Stomach (tissue), 9 donors: ENCODE measurements around the gene JAKMIP2. TPM values are rescaled to one million over a fixed set of nuclear protein-coding genes. Genes with fewer than 3 reads are reported as not detected.
A peak's percentile ranks its signal among the peaks of the same experiment; 100 is the strongest.

ENCODE experiments used
- DNase-seq, 2 donors: peaks; one replicate each; pipeline versions ENCODE4 v3.0.0 to v3.0.0-alpha.2; 2013 to 2019
- H3K27ac ChIP-seq, 5 donors: fragments of 200-600 bp in 4 of 5; sonication (generic) in 4 of 5; one replicate each; pipeline ENCODE4 v1.5.1; 2013 to 2019; ENCODE audit warnings: mild to moderate bottlenecking in 1 of 5, moderate library complexity in 1 of 5
- H3K27me3 ChIP-seq, 3 donors: fragments of 200-600 bp; sonication (generic); one replicate each; pipeline ENCODE4 v1.5.1; 2017 to 2019; ENCODE audit warnings: mixed run types in 1 of 3
- H3K36me3 ChIP-seq, 4 donors: fragments of 200-600 bp; sonication (generic); 1 replicate in 3 of 4; 2 replicates in 1 of 4; pipeline ENCODE4 v1.5.1; 2016 to 2019
- H3K4me1 ChIP-seq, 4 donors: fragments of 200-600 bp; sonication (generic); one replicate each; pipeline ENCODE4 v1.5.1; 2016 to 2019
- H3K4me3 ChIP-seq, 4 donors: fragments of 200-600 bp; sonication (generic) in 3 of 4; one replicate each; pipeline ENCODE4 v1.5.1; 2016 to 2019; ENCODE audit warnings: mild to moderate bottlenecking in 1 of 4
- H3K9me3 ChIP-seq, 4 donors: fragments of 200-600 bp; sonication (generic); one replicate each; pipeline ENCODE4 v1.5.1; 2016 to 2019
- CTCF ChIP-seq, 7 experiments: fragments of 450-650 bp in 4 of 7; fragments of 200-600 bp in 3 of 7; sonication (generic) in 3 of 7; IDR thresholded peaks; one replicate each; pipeline ENCODE4 v1.5.1; 2016 to 2019; ENCODE audit warnings: antibody characterized with exemption in 7 of 7, control low read depth in 2 of 7, mild to moderate bottlenecking in 1 of 7
- EP300 ChIP-seq: sonication (generic); formaldehyde crosslinking; IDR thresholded peaks from one replicate; pipeline ENCODE4 v1.6.1; 2017; ENCODE audit warnings: antibody characterized with exemption
- POLR2A ChIP-seq, 4 donors: fragments of 450-650 bp; IDR thresholded peaks; one replicate each; pipeline ENCODE4 v1.6.1; 2016; ENCODE audit warnings: antibody characterized with exemption in 4 of 4, control low read depth in 2 of 4, mild to moderate bottlenecking in 1 of 4, moderate library complexity in 1 of 4
- POLR2AphosphoS5 ChIP-seq, 3 donors: sonication (generic); formaldehyde crosslinking; IDR thresholded peaks; one replicate each; pipeline ENCODE4 v1.6.1; 2016; ENCODE audit warnings: antibody characterized with exemption in 3 of 3
- WGBS, 5 donors: extraction: QIAGEN DNeasy Blood & Tissue Kit in 3 of 5; methylation state at CpG; one replicate each; pipeline versions ENCODE4 v1.1.5 to v1.1.7; 2013 to 2018; 5-methylcytosine and 5-hydroxymethylcytosine counted together
- intact Hi-C: fragments of 100-400 bp; cut with DNase I; formaldehyde crosslinking; loops from one replicate; pipeline ENCODE4 v1.15.1; 2023; ENCODE audit warnings: low total_unique reads
- polyA plus RNA-seq, 3 donors: library from polyadenylated mRNA; stranded (reverse); fragments of 200-250 nt; gene quantifications; one replicate each; pipeline ENCODE4 v1.2.3, GENCODE V29; 2013
- total RNA-seq, 5 donors: library from RNA; depleted of rRNA; stranded (reverse); fragments of >200 nt; gene quantifications; one replicate each; pipeline versions ENCODE4 v1.1.0 to v1.2.3, GENCODE V29; 2014 to 2016
- donor health status: healthy with polysubstance abuse.
- donor health status: Bipolar disorder and iron deficiency.
- donor health status: healthy.

Gene JAKMIP2
- total and polyA plus RNA-seq, 8 donors = 0.13 to 13.4 (median 2.6) TPM; not detected in 1

- H3K4me3 ChIP-seq = no peak overlapping the region
- H3K27ac ChIP-seq = no peak overlapping the region
- TF ChIP-seq CTCF (IDR thresholded peaks at IDR 0.05) = no peak
- no peak for TF ChIP-seq EP300
- TF ChIP-seq POLR2A (IDR thresholded peaks at IDR 0.05) = no peak
- no peak for TF ChIP-seq POLR2AphosphoS5 (IDR thresholded peaks at IDR 0.05)
- peaks cover 0 to 5% (median 0%) of the 10 kb centered on the region in 4 donors for H3K36me3 ChIP-seq
- H3K4me1 ChIP-seq = peaks cover 0 to 29% (median 0%) of the 10 kb centered on the region in 4 donors
- H3K27me3 ChIP-seq = no peaks in the 10 kb centered on the region
- 58 to 78% (median 59%) methylated on average over 3 of the region's 3 CpGs for WGBS, 5 donors
- intact Hi-C loops = no loop called here
- peak in 1 of 2 donors; percentile 69 for DNase-seq
- no peaks in the 10 kb centered on the region for H3K9me3 ChIP-seq
These were observed 109.3 kb downstream of the JAKMIP2 start for GRCh38 chr5:147673266-147673665.

- TF ChIP-seq POLR2AphosphoS5 (IDR thresholded peaks at IDR 0.05) = no peak
- no peak for TF ChIP-seq POLR2A (IDR thresholded peaks at IDR 0.05)
- no peak for TF ChIP-seq CTCF (IDR thresholded peaks at IDR 0.05)
- TF ChIP-seq EP300 = no peak
- H3K9me3 ChIP-seq = no peaks in the 10 kb centered on the region
- H3K27ac ChIP-seq = no peak overlapping the region
- 81 to 93% (median 85%) methylated on average over 6 of the region's 6 CpGs for WGBS, 5 donors
- H3K4me3 ChIP-seq = no peak overlapping the region
- peaks cover 0 to 29% (median 0%) of the 10 kb centered on the region in 4 donors for H3K4me1 ChIP-seq
- peaks cover 0 to 5% (median 0%) of the 10 kb centered on the region in 4 donors for H3K36me3 ChIP-seq
- intact Hi-C loops = no loop called here
- H3K27me3 ChIP-seq = no peaks in the 10 kb centered on the region
- DNase-seq = no peak
These were observed 111.2 kb downstream of the JAKMIP2 start for GRCh38 chr5:147671365-147671764.

- Histone ChIP-seq H3K36me3 (peaks cover 0 to 5% (median 0%) of the 10 kb centered on the region in 4 donors), H3K9me3 (no peaks in the 10 kb centered on the region), H3K27ac (no peak overlapping the region), H3K4me3 (no peak overlapping the region), H3K4me1 (peaks cover 0 to 29% (median 0%) of the 10 kb centered on the region in 4 donors), H3K27me3 (no peaks in the 10 kb centered on the region)
- 82 to 92% (median 86%) methylated on average over 1 of the region's 1 CpG for WGBS, 5 donors
- no peak for DNase-seq
- intact Hi-C loops = no loop called here
- TF ChIP-seq POLR2A (IDR thresholded peaks at IDR 0.05) (no peak), CTCF (IDR thresholded peaks at IDR 0.05) (no peak), EP300 (no peak), POLR2AphosphoS5 (IDR thresholded peaks at IDR 0.05) (no peak)
These were observed 111.7 kb downstream of the JAKMIP2 start for GRCh38 chr5:147670815-147671214.

- peaks cover 0 to 25% (median 0%) of the 10 kb centered on the region in 4 donors for H3K4me1 ChIP-seq
- WGBS, 5 donors = 39 to 52% (median 41%) methylated on average over 9 of the region's 9 CpGs
- DNase-seq = peak in 1 of 2 donors; percentile 15
- TF ChIP-seq POLR2AphosphoS5 (IDR thresholded peaks at IDR 0.05) (no peak), POLR2A (IDR thresholded peaks at IDR 0.05) (no peak), CTCF (IDR thresholded peaks at IDR 0.05) (no peak), EP300 (no peak)
- H3K36me3 ChIP-seq = peaks cover 0 to 5% (median 0%) of the 10 kb centered on the region in 4 donors
- H3K4me3 ChIP-seq = no peak overlapping the region
- H3K27me3 ChIP-seq = no peaks in the 10 kb centered on the region
- intact Hi-C loops = no loop called here
- no peaks in the 10 kb centered on the region for H3K9me3 ChIP-seq
- no peak overlapping the region for H3K27ac ChIP-seq
These were observed 113.2 kb downstream of the JAKMIP2 start for GRCh38 chr5:147669169-147669869.
